ENCODE results near the gene BYSL. TPM values are rescaled to one million over a fixed set of nuclear protein-coding genes. Genes with fewer than 3 reads are reported as not detected.

The BYSL gene
- total and polyA plus RNA-seq, 3 donors from 2014 or later = 13.7 to 20.5 (median 18.7) TPM

GRCh38 chr6:41958022-41958856 is 36.9 kb downstream of the BYSL start:
- Histone ChIP-seq H3K36me3 (ENCODE audit: low read depth, missing control alignments) (no peaks in the 10 kb centered on the region), H3K4me3 (no peak overlapping the region), H3K27me3 (no peaks in the 10 kb centered on the region), H3K27ac (no peak overlapping the region), H3K4me1 (no peaks in the 10 kb centered on the region), H3K9me3 (no peaks in the 10 kb centered on the region)
- intact Hi-C loops (cut with DNase I; ENCODE audit: low total_unique reads) = no loop called here
- DNase-seq = no peak
- TF ChIP-seq CTCF (IDR thresholded peaks at IDR 0.05) = no peak
- TF ChIP-seq POLR2A (IDR thresholded peaks at IDR 0.05) = no peak
- WGBS, 2 donors = 96 to 97% methylated on average over 6 of the region's 6 CpGs

GRCh38 chr6:41960028-41960427 is 38.7 kb downstream of the BYSL start:
- 94% methylated on average over 4 of the region's 4 CpGs for WGBS, 2 donors
- intact Hi-C loops (cut with DNase I; ENCODE audit: low total_unique reads) = no loop called here
- no peaks in the 10 kb centered on the region for H3K36me3 ChIP-seq (ENCODE audit: low read depth, missing control alignments)
- DNase-seq = no peak
- H3K27me3 ChIP-seq = no peaks in the 10 kb centered on the region
- no peaks in the 10 kb centered on the region for H3K9me3 ChIP-seq
- no peaks in the 10 kb centered on the region for H3K4me1 ChIP-seq
- no peak overlapping the region for H3K27ac ChIP-seq
- TF ChIP-seq POLR2A (IDR thresholded peaks at IDR 0.05) (no peak), CTCF (IDR thresholded peaks at IDR 0.05) (no peak)
- no peak overlapping the region for H3K4me3 ChIP-seq

GRCh38 chr6:41963371-41963770 is 42.1 kb downstream of the BYSL start:
- Histone ChIP-seq H3K27me3 (no peaks in the 10 kb centered on the region), H3K4me3 (no peak overlapping the region), H3K27ac (no peak overlapping the region), H3K36me3 (ENCODE audit: low read depth, missing control alignments) (no peaks in the 10 kb centered on the region), H3K4me1 (peaks cover 7% of the 10 kb centered on the region), H3K9me3 (no peaks in the 10 kb centered on the region)
- intact Hi-C loops (cut with DNase I; ENCODE audit: low total_unique reads) = no loop called here
- WGBS, 2 donors = 25 to 60% methylated on average over 1 of the region's 1 CpG
- DNase-seq = no peak
- TF ChIP-seq POLR2A (IDR thresholded peaks at IDR 0.05) = no peak
- TF ChIP-seq CTCF (IDR thresholded peaks at IDR 0.05) = no peak

- no peaks in the 10 kb centered on the region for H3K9me3 ChIP-seq
- H3K27me3 ChIP-seq = no peaks in the 10 kb centered on the region
- H3K36me3 ChIP-seq (ENCODE audit: low read depth, missing control alignments) = no peaks in the 10 kb centered on the region
- peaks cover 7% of the 10 kb centered on the region for H3K4me1 ChIP-seq
- no peak for DNase-seq
- intact Hi-C loops (cut with DNase I; ENCODE audit: low total_unique reads) = no loop called here
- WGBS, 2 donors = 88 to 89% methylated on average over 2 of the region's 2 CpGs
- H3K4me3 ChIP-seq = no peak overlapping the region
- H3K27ac ChIP-seq = no peak overlapping the region
- TF ChIP-seq CTCF (IDR thresholded peaks at IDR 0.05) (no peak), POLR2A (IDR thresholded peaks at IDR 0.05) (no peak)
Measured at GRCh38 chr6:41964201-41964887, 43.0 kb downstream of the BYSL start.

Measured in testis (tissue), 3 donors.